Muscle of back (tissue), 13 donors: ENCODE measurements around the gene TEAD2. TPM values are rescaled to one million over a fixed set of nuclear protein-coding genes. Genes with fewer than 3 reads are reported as not detected.

Source experiments
- DNase-seq, 3 donors: peaks; one replicate each; pipeline versions ENCODE4 v3.0.0 to v3.0.0-alpha.2; 2013
- long read RNA-seq, 9 donors: transcript quantifications; one replicate each; lab custom pipeline, GENCODE V29; 2026
- polyA plus RNA-seq, 10 donors: library from polyadenylated mRNA; unstranded; fragments of 120-200 nt; gene quantifications; one replicate each; pipeline ENCODE4 v1.2.1, GENCODE V29; 2013; ENCODE audit not compliant: insufficient read length in 10 of 10

The TEAD2 gene
- 10 to 100 TPM; 42.6 to 80.6 (median 64.0) TPM for polyA plus RNA-seq
- long read RNA-seq, donor 1, partial matches to known transcripts, result 6 of 10 reads
- long read RNA-seq, donor 1, other reads (novel, unspliced or antisense), result 0 of 10 reads
- long read RNA-seq, donor 2, partial matches to known transcripts, result 12 of 14 reads
- long read RNA-seq, donor 2, other reads (novel, unspliced or antisense), result 0 of 14 reads
- long read RNA-seq, donor 3, result 0 reads
- long read RNA-seq, donor 4, partial matches to known transcripts, result 7 of 8 reads
- long read RNA-seq, donor 4, other reads (novel, unspliced or antisense), result 0 of 8 reads
- long read RNA-seq, donor 5, partial matches to known transcripts, result 46 of 50 reads
- long read RNA-seq, donor 5, other reads (novel, unspliced or antisense), result 0 of 50 reads
- long read RNA-seq, donor 6, partial matches to known transcripts, result 6 of 12 reads
- long read RNA-seq, donor 6, other reads (novel, unspliced or antisense), result 0 of 12 reads
- long read RNA-seq, donor 7, partial matches to known transcripts, result 12 of 16 reads
- long read RNA-seq, donor 7, other reads (novel, unspliced or antisense), result 0 of 16 reads
- long read RNA-seq, donor 8, partial matches to known transcripts, result 5 of 7 reads
- long read RNA-seq, donor 8, other reads (novel, unspliced or antisense), result 0 of 7 reads
- long read RNA-seq, donor 9, partial matches to known transcripts, result 0 of 1 reads
- long read RNA-seq, donor 9, other reads (novel, unspliced or antisense), result 0 of 1 reads

GRCh38 chr19:49362048-49362928, at the start of gene TEAD2:
TEAD2 (minus strand) TSS chr19:49362416; CDS start chr19:49360075, 2,341 bp downstream.
- DNase-seq, result peak; percentile 70 to 95 (median 87)

GRCh38 chr19:49411681-49412326, 49.6 kb upstream of the TEAD2 start:
- DNase-seq, result no peak

- no peak for DNase-seq
Measured at GRCh38 chr19:49409441-49410029, 47.3 kb upstream of the TEAD2 start.

GRCh38 chr19:49408816-49409440, 46.7 kb upstream of the TEAD2 start:
- no peak for DNase-seq

GRCh38 chr19:49407482-49408015, 45.3 kb upstream of the TEAD2 start:
- DNase-seq, result no peak

- no peak for DNase-seq
Measured at GRCh38 chr19:49407079-49407478, 44.9 kb upstream of the TEAD2 start.

- DNase-seq, result peak in 1 of 3 donors; percentile 57
Measured at GRCh38 chr19:49403404-49404187, 41.4 kb upstream of the TEAD2 start.

DNA sequence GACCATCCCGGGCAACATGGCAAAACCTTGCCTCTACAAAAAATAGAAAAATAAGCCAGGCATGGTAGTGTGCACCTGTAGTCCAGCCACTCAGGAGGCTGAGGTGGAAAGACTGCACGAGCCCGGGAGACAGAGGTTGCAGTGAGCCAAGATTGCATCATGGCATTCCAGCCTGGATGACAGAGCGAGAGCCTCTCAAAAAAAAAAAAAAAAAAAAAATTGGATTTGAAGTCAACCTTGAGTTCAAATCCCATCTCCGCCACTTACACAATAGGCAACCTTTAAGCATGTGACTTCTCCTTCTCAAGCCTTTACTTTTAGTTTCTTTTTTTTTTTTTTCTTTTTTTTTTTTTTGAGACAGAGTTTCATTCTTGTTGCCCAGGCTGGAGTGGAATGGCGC, 37.8 kb upstream of the TEAD2 start:
- DNase-seq, result no peak

DNA sequence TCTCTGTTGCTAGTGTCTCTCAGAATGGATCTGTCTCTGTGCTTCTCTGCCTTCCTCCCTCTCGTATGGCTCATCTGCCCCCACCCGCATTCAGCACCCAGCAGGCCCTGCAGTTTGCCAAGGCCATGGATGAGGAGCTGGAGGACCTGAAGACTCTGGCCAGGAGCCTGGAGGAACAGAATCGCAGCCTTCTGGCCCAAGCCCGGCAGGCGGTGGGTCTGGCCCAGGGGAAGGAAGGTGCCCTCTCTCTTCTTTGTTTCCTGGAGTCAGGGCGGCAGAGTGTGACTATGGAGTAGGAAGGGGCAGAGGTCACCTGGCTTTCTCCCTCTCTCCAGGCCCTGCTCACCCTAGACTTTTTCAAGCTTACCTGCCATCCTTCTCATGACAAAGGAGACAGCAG, 36.7 kb upstream of the TEAD2 start:
- DNase-seq, result no peak

- no peak for DNase-seq
Measured at GRCh38 chr19:49398001-49398615, 35.9 kb upstream of the TEAD2 start.

DNA sequence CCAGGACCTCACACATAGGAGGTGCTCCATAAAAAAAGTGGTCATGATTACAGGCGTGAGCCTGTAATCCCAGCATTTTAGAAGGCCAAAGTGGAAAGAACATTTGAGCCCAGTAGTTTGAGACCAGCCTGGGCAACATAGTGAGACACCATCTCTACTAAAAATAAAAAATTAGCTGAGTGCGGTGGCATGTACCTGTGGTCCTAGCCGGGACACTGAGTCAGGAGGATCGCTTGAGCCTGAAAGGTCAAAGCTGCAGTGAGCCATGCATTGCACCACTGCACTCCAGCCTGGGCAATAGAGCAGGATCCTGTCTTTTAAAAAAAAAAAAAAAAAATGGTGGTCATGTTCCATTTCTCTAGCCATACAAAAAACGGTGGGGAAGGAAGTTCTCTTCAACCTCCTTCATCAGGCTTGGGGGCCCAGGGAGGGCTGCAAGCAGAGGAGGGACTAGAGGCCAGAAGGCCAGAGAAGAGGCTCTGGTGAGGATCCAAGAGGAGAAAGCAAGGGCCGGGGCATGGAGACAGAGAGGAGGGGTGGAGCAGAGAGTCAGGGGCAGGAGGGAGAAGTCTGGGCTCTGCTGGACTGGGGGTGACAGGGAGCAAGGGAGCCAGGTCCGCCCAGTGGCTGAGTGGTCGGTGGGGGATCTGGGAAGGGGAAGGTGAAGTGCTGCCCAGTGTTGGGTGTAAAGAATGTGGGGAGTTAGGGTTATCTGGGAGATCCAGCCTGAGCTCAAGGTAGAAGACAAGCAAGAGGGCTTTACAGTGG, 34.7 kb upstream of the TEAD2 start:
- DNase-seq, result no peak

DNA sequence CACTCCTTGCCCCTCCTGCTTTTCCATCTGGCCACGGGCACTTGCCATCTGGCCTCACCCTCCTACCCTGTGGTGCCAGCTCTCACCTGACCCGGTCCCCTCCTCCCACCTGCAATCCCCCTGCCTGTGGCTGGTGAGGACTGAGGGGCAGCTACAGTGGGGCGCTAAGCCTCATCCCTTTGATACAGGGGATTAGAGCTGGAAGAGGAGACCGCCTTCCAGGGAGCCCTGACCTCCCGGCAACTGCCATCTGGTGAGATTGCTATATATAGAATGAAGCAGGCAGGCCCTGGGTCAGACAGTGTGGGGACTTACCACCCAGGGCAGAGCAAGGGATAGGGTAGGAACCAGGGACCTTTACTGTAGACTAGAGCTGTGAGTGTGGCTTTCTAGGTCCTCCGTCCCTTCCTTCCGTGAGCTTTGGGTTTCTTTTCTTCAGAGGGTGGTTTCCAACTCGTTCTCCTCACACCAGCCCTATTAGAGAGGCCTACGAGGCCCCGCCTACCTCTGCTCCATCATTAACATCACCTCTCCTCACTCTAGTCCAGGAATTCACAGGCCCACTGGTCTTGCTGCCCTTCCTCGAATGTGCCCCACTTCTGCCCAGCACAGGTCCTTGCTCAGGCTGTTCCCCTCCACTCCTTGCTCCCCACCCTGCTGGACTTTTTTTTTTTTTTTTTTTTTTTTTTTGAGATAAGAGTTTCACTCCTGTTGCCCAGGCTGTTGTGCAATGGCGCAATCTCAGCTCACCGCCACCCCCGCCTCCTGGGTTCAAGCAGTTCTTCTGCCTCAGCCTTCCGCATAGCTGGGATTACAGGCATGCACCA, 33.6 kb upstream of the TEAD2 start:
- DNase-seq, result no peak

- DNase-seq, result no peak
Measured at GRCh38 chr19:49393881-49394280, 31.7 kb upstream of the TEAD2 start.

DNA sequence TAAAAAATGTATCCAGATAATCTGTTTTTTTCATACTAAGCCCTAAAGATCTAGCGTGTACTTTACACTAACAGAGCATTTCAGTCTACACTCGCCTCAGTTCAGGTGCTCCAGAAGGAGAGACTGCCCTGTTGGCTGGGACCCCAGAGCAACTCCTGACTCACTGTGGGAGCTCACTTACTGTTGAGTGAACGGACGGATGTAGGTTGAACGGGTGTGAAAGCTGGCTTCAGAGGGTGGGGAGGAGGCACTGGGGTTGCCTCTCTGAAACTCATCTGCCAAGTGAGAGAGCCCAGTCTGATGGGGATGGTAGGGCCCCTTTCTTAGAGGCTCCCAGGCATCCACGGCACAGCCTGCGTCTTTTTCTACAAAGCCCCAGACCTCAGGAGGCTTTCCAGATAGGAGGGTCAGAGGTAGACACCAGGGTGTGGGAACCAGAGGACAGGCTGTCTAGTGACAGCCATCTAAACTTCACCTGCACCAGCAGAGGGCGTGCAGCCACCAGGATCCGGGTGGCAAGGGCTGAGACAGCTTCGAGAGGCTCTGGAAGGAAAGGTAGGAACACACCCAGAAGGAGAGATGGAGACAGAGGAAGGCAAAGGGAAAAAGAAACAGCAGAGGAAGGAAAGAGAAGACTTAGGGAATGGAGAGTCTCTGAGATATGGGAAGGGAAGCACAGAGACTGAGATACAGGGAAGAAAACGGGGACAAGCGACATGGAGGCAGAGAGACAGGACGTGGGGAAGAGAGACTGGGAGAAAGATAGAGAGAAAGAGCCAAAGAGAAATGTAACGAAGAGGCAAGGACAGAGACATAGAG, 29.6 kb upstream of the TEAD2 start:
- peak; percentile 64 to 87 (median 81) for DNase-seq

- no peak for DNase-seq
Measured at GRCh38 chr19:49390929-49391359, 28.7 kb upstream of the TEAD2 start.
